SH-SY5Y (cell line): ENCODE results near the gene PPARG.

ENCODE experiments used
- GATA2 ChIP-seq: IDR thresholded peaks from 2 replicates; pipeline ENCODE4 v1.6.1; 2011; ENCODE audit warnings: mild to moderate bottlenecking, low read depth, low read length
- GATA3 ChIP-seq: IDR thresholded peaks from 2 replicates; pipeline ENCODE4 v1.6.1; 2011; ENCODE audit warnings: low read depth, mild to moderate bottlenecking, low read length, moderate library complexity

DNA sequence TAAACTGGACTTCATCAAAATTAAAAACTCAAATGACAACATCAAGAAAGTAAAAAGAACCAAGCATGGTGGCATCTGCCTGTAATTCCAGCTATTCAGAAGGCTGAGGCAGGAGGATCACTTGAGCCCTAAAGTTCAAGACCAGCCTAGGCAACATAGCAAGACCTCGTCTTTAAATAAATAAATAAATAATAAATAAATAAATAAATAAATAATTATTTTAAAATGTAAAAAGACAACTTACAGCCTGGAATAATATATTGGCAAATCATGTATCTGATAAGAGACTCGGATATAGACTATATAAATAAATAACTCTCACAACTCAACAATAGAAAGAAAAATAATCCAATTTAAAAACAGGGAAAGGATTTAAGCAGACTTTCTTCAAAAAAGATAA lies 4.3 kb upstream of the PPARG start:
- TF ChIP-seq GATA2: no peak
- no peak for TF ChIP-seq GATA3
